ENCODE measurements around the gene SF3B1. TPM values are rescaled to one million over a fixed set of nuclear protein-coding genes. Genes with fewer than 3 reads are reported as not detected.

SF3B1 gene
- total RNA-seq, 1 donor from 2014 or later: 787 TPM

- DNase-seq (ENCODE audit: low spot score): no peak
- Histone ChIP-seq H3K36me3 (no peaks in the 10 kb centered on the region), H3F3A (ENCODE audit: low read depth) (no peaks in the 10 kb centered on the region), H3K27me3 (no peaks in the 10 kb centered on the region), H3K79me2 (ENCODE audit: low read depth) (no peaks in the 10 kb centered on the region), H3K9ac (no peak overlapping the region), H3K4me3 (no peak overlapping the region), H3K4me1 (no peaks in the 10 kb centered on the region), H4K20me1 (ENCODE audit: low read depth) (no peaks in the 10 kb centered on the region), H3K9me3 (ENCODE audit: low read depth) (no peaks in the 10 kb centered on the region), H3K4me2 (no peak overlapping the region), H2AFZ (replicated peaks) (no peak overlapping the region), H3K27ac (no peak overlapping the region)
- TF ChIP-seq, protein P1, sequence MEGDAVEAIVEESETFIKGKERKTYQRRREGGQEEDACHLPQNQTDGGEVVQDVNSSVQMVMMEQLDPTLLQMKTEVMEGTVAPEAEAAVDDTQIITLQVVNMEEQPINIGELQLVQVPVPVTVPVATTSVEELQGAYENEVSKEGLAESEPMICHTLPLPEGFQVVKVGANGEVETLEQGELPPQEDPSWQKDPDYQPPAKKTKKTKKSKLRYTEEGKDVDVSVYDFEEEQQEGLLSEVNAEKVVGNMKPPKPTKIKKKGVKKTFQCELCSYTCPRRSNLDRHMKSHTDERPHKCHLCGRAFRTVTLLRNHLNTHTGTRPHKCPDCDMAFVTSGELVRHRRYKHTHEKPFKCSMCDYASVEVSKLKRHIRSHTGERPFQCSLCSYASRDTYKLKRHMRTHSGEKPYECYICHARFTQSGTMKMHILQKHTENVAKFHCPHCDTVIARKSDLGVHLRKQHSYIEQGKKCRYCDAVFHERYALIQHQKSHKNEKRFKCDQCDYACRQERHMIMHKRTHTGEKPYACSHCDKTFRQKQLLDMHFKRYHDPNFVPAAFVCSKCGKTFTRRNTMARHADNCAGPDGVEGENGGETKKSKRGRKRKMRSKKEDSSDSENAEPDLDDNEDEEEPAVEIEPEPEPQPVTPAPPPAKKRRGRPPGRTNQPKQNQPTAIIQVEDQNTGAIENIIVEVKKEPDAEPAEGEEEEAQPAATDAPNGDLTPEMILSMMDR (IDR thresholded peaks at IDR 0.05): no peak
- TF ChIP-seq EZH2 (IDR thresholded peaks at IDR 0.05) (no peak), EZH2phosphoT487 (IDR thresholded peaks at IDR 0.05) (no peak)
- H3K9me3 Mint-ChIP-seq: no peaks in the 10 kb centered on the region
- H3K27ac Mint-ChIP-seq: no peak overlapping the region
- H3K36me3 Mint-ChIP-seq: no peaks in the 10 kb centered on the region
- peaks cover 1% of the 10 kb centered on the region for H3K4me1 Mint-ChIP-seq
- no peak overlapping the region for H3K4me3 Mint-ChIP-seq
- H3K27me3 Mint-ChIP-seq (ENCODE audit: insufficient read depth, low read depth): peaks cover 9% of the 10 kb centered on the region
Measured at GRCh38 chr2:197354169-197354558, 80.7 kb downstream of the SF3B1 start.

DNA sequence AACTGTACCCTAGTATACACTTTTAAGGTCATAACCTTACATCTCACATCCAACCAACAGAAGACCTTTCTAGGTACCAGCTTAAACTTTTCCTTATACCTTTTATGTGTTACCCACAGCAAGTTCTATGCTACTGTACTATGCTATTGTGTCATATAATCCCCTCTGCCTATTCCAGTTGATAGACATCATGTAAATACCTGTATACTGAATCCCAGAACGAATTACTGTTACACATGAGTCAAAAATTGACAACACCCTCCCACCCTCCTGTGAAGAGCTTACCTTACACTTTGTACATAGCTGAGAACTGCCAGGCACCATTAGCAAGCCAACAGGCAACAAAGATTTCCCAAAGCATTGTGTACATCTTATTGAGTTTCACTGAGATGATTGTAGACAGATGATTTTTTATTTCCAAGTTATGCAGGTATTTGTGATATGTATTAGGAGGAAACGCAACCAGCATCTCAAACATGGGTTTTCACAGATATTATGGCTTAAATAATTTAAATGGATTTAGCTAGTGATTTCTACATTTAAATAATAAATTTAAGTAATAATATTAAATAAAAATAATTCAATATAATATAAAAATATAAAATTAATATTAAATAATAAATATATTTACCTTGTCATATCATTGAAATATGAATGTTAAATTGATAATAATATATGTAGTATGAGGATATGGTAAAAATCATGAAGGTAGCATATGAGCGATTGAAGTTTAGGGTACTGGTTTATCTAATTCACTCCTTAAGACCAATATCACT is 81.2 kb downstream of the SF3B1 start:
- Histone ChIP-seq H3K9ac (no peak overlapping the region), H3K79me2 (ENCODE audit: low read depth) (no peaks in the 10 kb centered on the region), H2AFZ (replicated peaks) (no peak overlapping the region), H3K4me2 (no peak overlapping the region), H3K9me3 (ENCODE audit: low read depth) (no peaks in the 10 kb centered on the region), H4K20me1 (ENCODE audit: low read depth) (no peaks in the 10 kb centered on the region), H3K27ac (no peak overlapping the region), H3K27me3 (no peaks in the 10 kb centered on the region), H3K4me3 (no peak overlapping the region), H3F3A (ENCODE audit: low read depth) (no peaks in the 10 kb centered on the region), H3K4me1 (no peaks in the 10 kb centered on the region), H3K36me3 (no peaks in the 10 kb centered on the region)
- Mint-ChIP-seq H3K27ac (no peak overlapping the region), H3K27me3 (ENCODE audit: insufficient read depth, low read depth) (peaks cover 9% of the 10 kb centered on the region), H3K4me1 (no peaks in the 10 kb centered on the region), H3K36me3 (no peaks in the 10 kb centered on the region), H3K9me3 (no peaks in the 10 kb centered on the region), H3K4me3 (no peak overlapping the region)
- no peak for DNase-seq (ENCODE audit: low spot score)
- TF ChIP-seq EZH2phosphoT487 (IDR thresholded peaks at IDR 0.05) (no peak), EZH2 (IDR thresholded peaks at IDR 0.05) (no peak)
- TF ChIP-seq, protein P1 (IDR thresholded peaks at IDR 0.05): no peak

DNA sequence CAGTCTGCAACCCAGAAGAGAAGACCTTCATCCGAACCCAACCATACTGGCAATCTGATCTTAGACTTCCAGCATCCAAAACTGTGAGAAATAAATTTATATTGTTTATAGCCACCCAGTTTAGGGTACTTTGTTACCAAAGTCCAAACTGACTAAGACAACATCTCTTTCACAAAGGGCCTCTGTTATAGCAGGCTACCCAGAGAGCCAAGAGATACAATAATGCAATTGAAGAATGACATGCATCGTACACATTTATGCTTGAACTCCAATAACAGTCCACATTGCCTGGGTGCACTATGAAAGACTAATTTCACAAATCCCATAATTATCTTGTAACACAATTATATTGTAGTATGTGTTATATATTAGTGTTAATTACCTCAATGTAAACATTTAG is 85.1 kb downstream of the SF3B1 start:
- H3K9me3 Mint-ChIP-seq: no peaks in the 10 kb centered on the region
- peaks cover 12% of the 10 kb centered on the region for H3K27me3 Mint-ChIP-seq (ENCODE audit: insufficient read depth, low read depth)
- no peaks in the 10 kb centered on the region for H4K20me1 ChIP-seq (ENCODE audit: low read depth)
- no peak overlapping the region for H3K27ac Mint-ChIP-seq
- TF ChIP-seq EZH2 (IDR thresholded peaks at IDR 0.05) (no peak), EZH2phosphoT487 (IDR thresholded peaks at IDR 0.05) (no peak)
- TF ChIP-seq, protein P1 (IDR thresholded peaks at IDR 0.05): no peak
- no peaks in the 10 kb centered on the region for H3F3A ChIP-seq (ENCODE audit: low read depth)
- H3K4me1 ChIP-seq: no peaks in the 10 kb centered on the region
- H3K4me1 Mint-ChIP-seq: no peaks in the 10 kb centered on the region
- H3K36me3 Mint-ChIP-seq: no peaks in the 10 kb centered on the region
- H3K36me3 ChIP-seq: no peaks in the 10 kb centered on the region
- no peak overlapping the region for H2AFZ ChIP-seq (replicated peaks)
- H3K9ac ChIP-seq: no peak overlapping the region
- H3K27me3 ChIP-seq: no peaks in the 10 kb centered on the region
- no peak overlapping the region for H3K4me3 ChIP-seq
- no peaks in the 10 kb centered on the region for H3K79me2 ChIP-seq (ENCODE audit: low read depth)
- no peak overlapping the region for H3K4me2 ChIP-seq
- no peak for DNase-seq (ENCODE audit: low spot score)
- H3K4me3 Mint-ChIP-seq: no peak overlapping the region
- H3K27ac ChIP-seq: no peak overlapping the region
- no peaks in the 10 kb centered on the region for H3K9me3 ChIP-seq (ENCODE audit: low read depth)

All from neural progenitor cell (in vitro differentiated cells).